ENCODE results near the gene MLPH.

MLPH gene

GRCh38 chr2:237568121-237568660 lies 81.1 kb downstream of the MLPH start:
- H3K4me2 ChIP-seq (ENCODE audit: low read length) = no peak overlapping the region
- H3K4me1 ChIP-seq (ENCODE audit: control insufficient read depth, insufficient read depth, low read length) = peaks cover 9% of the 10 kb centered on the region
- peaks cover 12% of the 10 kb centered on the region for H3K27me3 ChIP-seq (ENCODE audit: control insufficient read depth, insufficient read depth, low read length)
- no peaks in the 10 kb centered on the region for H3K9me3 ChIP-seq (replicated peaks; ENCODE audit: low read length)
- H3K36me3 ChIP-seq (ENCODE audit: insufficient read depth, low read length) = no peaks in the 10 kb centered on the region
- H3K9ac ChIP-seq (ENCODE audit: low read depth, low read length) = no peak overlapping the region
- H3K4me3 ChIP-seq (ENCODE audit: low read length) = no peak overlapping the region

GRCh38 chr2:237569041-237569440 lies 82.0 kb downstream of the MLPH start:
- Histone ChIP-seq H3K4me3 (ENCODE audit: low read length) (no peak overlapping the region), H3K9ac (ENCODE audit: low read depth, low read length) (no peak overlapping the region), H3K9me3 (replicated peaks; ENCODE audit: low read length) (no peaks in the 10 kb centered on the region), H3K4me1 (ENCODE audit: control insufficient read depth, insufficient read depth, low read length) (peaks cover 9% of the 10 kb centered on the region), H3K36me3 (ENCODE audit: insufficient read depth, low read length) (no peaks in the 10 kb centered on the region), H3K4me2 (ENCODE audit: low read length) (no peak overlapping the region), H3K27me3 (ENCODE audit: control insufficient read depth, insufficient read depth, low read length) (peaks cover 3% of the 10 kb centered on the region)

- H3K4me3 ChIP-seq (ENCODE audit: low read length) = no peak overlapping the region
- no peaks in the 10 kb centered on the region for H3K36me3 ChIP-seq (ENCODE audit: insufficient read depth, low read length)
- no peaks in the 10 kb centered on the region for H3K27me3 ChIP-seq (ENCODE audit: control insufficient read depth, insufficient read depth, low read length)
- H3K9ac ChIP-seq (ENCODE audit: low read depth, low read length) = no peak overlapping the region
- no peaks in the 10 kb centered on the region for H3K9me3 ChIP-seq (replicated peaks; ENCODE audit: low read length)
- no peak overlapping the region for H3K4me2 ChIP-seq (ENCODE audit: low read length)
- peaks cover 9% of the 10 kb centered on the region for H3K4me1 ChIP-seq (ENCODE audit: control insufficient read depth, insufficient read depth, low read length)
These were observed 82.8 kb downstream of the MLPH start for GRCh38 chr2:237569896-237570295.

GRCh38 chr2:237570776-237571335 lies 83.8 kb downstream of the MLPH start:
- Histone ChIP-seq H3K9me3 (replicated peaks; ENCODE audit: low read length) (no peaks in the 10 kb centered on the region), H3K27me3 (ENCODE audit: control insufficient read depth, insufficient read depth, low read length) (no peaks in the 10 kb centered on the region), H3K4me1 (ENCODE audit: control insufficient read depth, insufficient read depth, low read length) (peaks cover 9% of the 10 kb centered on the region), H3K36me3 (ENCODE audit: insufficient read depth, low read length) (no peaks in the 10 kb centered on the region), H3K9ac (ENCODE audit: low read depth, low read length) (no peak overlapping the region), H3K4me2 (ENCODE audit: low read length) (no peak overlapping the region), H3K4me3 (ENCODE audit: low read length) (no peak overlapping the region)

GRCh38 chr2:237571551-237571950 lies 84.5 kb downstream of the MLPH start:
- peak overlapping the region; percentile 1 for H3K9ac ChIP-seq (ENCODE audit: low read depth, low read length)
- H3K36me3 ChIP-seq (ENCODE audit: insufficient read depth, low read length) = no peaks in the 10 kb centered on the region
- H3K4me3 ChIP-seq (ENCODE audit: low read length) = no peak overlapping the region
- H3K4me1 ChIP-seq (ENCODE audit: control insufficient read depth, insufficient read depth, low read length) = peaks cover 9% of the 10 kb centered on the region
- H3K27me3 ChIP-seq (ENCODE audit: control insufficient read depth, insufficient read depth, low read length) = no peaks in the 10 kb centered on the region
- peak overlapping the region; percentile 78 for H3K4me2 ChIP-seq (ENCODE audit: low read length)
- H3K9me3 ChIP-seq (replicated peaks; ENCODE audit: low read length) = no peaks in the 10 kb centered on the region

- peak overlapping the region; percentile 48 for H3K4me3 ChIP-seq (ENCODE audit: low read length)
- H3K36me3 ChIP-seq (ENCODE audit: insufficient read depth, low read length) = no peaks in the 10 kb centered on the region
- peaks cover 9% of the 10 kb centered on the region for H3K4me1 ChIP-seq (ENCODE audit: control insufficient read depth, insufficient read depth, low read length)
- H3K9ac ChIP-seq (ENCODE audit: low read depth, low read length) = peak overlapping the region; percentile 57
- peak overlapping the region; percentile 78 for H3K4me2 ChIP-seq (ENCODE audit: low read length)
- H3K27me3 ChIP-seq (ENCODE audit: control insufficient read depth, insufficient read depth, low read length) = no peaks in the 10 kb centered on the region
- no peaks in the 10 kb centered on the region for H3K9me3 ChIP-seq (replicated peaks; ENCODE audit: low read length)
These were observed 85.1 kb downstream of the MLPH start for GRCh38 chr2:237572021-237572741.

- no peaks in the 10 kb centered on the region for H3K36me3 ChIP-seq (ENCODE audit: insufficient read depth, low read length)
- H3K9ac ChIP-seq (ENCODE audit: low read depth, low read length) = peak overlapping the region; percentile 57
- no peaks in the 10 kb centered on the region for H3K27me3 ChIP-seq (ENCODE audit: control insufficient read depth, insufficient read depth, low read length)
- peaks cover 9% of the 10 kb centered on the region for H3K4me1 ChIP-seq (ENCODE audit: control insufficient read depth, insufficient read depth, low read length)
- no peak overlapping the region for H3K4me2 ChIP-seq (ENCODE audit: low read length)
- no peaks in the 10 kb centered on the region for H3K9me3 ChIP-seq (replicated peaks; ENCODE audit: low read length)
- H3K4me3 ChIP-seq (ENCODE audit: low read length) = no peak overlapping the region
These were observed 85.7 kb downstream of the MLPH start for GRCh38 chr2:237572742-237573101.

- H3K9ac ChIP-seq (ENCODE audit: low read depth, low read length) = no peak overlapping the region
- H3K4me2 ChIP-seq (ENCODE audit: low read length) = no peak overlapping the region
- no peaks in the 10 kb centered on the region for H3K36me3 ChIP-seq (ENCODE audit: insufficient read depth, low read length)
- H3K9me3 ChIP-seq (replicated peaks; ENCODE audit: low read length) = no peaks in the 10 kb centered on the region
- peaks cover 9% of the 10 kb centered on the region for H3K4me1 ChIP-seq (ENCODE audit: control insufficient read depth, insufficient read depth, low read length)
- H3K27me3 ChIP-seq (ENCODE audit: control insufficient read depth, insufficient read depth, low read length) = peaks cover under 1% of the 10 kb centered on the region
- H3K4me3 ChIP-seq (ENCODE audit: low read length) = no peak overlapping the region
These were observed 86.8 kb downstream of the MLPH start for GRCh38 chr2:237573721-237574415.

GRCh38 chr2:237574467-237574866 lies 87.4 kb downstream of the MLPH start:
- Histone ChIP-seq H3K27me3 (ENCODE audit: control insufficient read depth, insufficient read depth, low read length) (peaks cover 6% of the 10 kb centered on the region), H3K4me1 (ENCODE audit: control insufficient read depth, insufficient read depth, low read length) (peaks cover 9% of the 10 kb centered on the region), H3K36me3 (ENCODE audit: insufficient read depth, low read length) (no peaks in the 10 kb centered on the region), H3K4me3 (ENCODE audit: low read length) (no peak overlapping the region), H3K4me2 (ENCODE audit: low read length) (no peak overlapping the region), H3K9ac (ENCODE audit: low read depth, low read length) (no peak overlapping the region), H3K9me3 (replicated peaks; ENCODE audit: low read length) (no peaks in the 10 kb centered on the region)

GRCh38 chr2:237574894-237575868 lies 88.1 kb downstream of the MLPH start:
- H3K36me3 ChIP-seq (ENCODE audit: insufficient read depth, low read length) = no peaks in the 10 kb centered on the region
- no peak overlapping the region for H3K9ac ChIP-seq (ENCODE audit: low read depth, low read length)
- H3K4me3 ChIP-seq (ENCODE audit: low read length) = no peak overlapping the region
- H3K27me3 ChIP-seq (ENCODE audit: control insufficient read depth, insufficient read depth, low read length) = peaks cover 9% of the 10 kb centered on the region
- peaks cover 9% of the 10 kb centered on the region for H3K4me1 ChIP-seq (ENCODE audit: control insufficient read depth, insufficient read depth, low read length)
- H3K9me3 ChIP-seq (replicated peaks; ENCODE audit: low read length) = no peaks in the 10 kb centered on the region
- no peak overlapping the region for H3K4me2 ChIP-seq (ENCODE audit: low read length)

All from skeletal muscle satellite cell (primary cell).